GM10248 (cell line): ENCODE measurements around the gene GNPAT.

Source experiments
- CTCF ChIA-PET: fragments of 300-600 bp; sonication (Branson Sonifier 250); formaldehyde crosslinking; extraction: SDS; loops from one replicate; lab custom pipeline; 2021; ENCODE audit warnings: antibody characterized with exemption; lab: Yijun Ruan, JAX
- POLR2A ChIA-PET: fragments of 350-650 bp; sonication (Branson Sonifier 250); formaldehyde crosslinking; extraction: SDS; loops from one replicate; lab custom pipeline; 2020; ENCODE audit warnings: antibody characterized with exemption; lab: Yijun Ruan, JAX
- DNase-seq: peaks from one replicate; pipeline ENCODE4 v3.0.0; 2012; ENCODE audit errors: extremely low spot score
- TF ChIP-seq, protein P1 (sequence below): IDR thresholded peaks from 2 replicates; pipeline ENCODE4 v1.5.1; 2012; ENCODE audit warnings: mild to moderate bottlenecking, low read depth; ENCODE audit errors: extremely low read depth, missing control alignments, control extremely low read depth

Gene GNPAT

DNA sequence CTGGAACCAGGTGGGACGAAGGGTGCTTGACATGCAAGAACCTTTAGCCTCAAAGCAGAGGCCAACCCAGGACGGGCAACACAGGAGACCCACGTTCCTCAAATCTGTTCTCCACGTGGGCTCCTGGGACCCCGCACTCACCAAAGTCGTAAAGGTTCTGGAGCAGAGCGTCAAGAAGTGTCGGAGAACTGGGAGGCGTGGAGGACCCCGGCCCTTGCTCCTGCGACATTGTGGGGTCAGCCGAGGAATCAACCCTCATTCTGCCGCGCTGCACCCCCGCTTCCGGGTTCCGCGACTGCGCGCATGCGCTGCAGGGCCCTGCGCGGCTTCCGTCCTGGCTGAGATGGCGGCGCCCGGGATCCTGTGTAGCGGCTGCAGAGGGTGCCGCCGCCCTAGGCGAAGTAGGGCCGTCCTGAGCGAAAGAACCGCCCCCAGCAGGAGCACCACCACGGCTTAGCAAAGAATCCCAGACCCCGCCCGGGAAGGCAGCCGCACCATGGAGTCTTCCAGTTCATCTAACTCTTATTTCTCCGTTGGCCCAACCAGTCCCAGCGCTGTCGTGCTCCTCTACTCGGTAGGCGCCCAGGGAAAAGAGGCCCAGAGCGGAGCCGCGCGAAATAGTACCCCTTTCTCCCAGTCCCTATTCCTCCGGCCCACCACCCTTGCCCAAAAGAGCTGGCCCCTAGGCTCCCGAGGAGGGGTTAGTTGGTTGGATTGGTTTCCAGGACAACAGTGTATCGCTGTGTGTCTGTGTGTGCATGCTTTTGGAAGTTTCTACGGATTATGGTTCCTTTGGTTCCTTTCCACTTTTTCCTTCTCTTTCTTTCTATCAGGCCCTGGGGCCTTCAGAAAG is at the start of gene GNPAT:
TSS of gene GNPAT (plus strand) at position 330 of the 853 bp plus-strand sequence. CDS start at position 497, 167 bp downstream.
- peak; percentile 95 for DNase-seq
- TF ChIP-seq, protein P1, sequence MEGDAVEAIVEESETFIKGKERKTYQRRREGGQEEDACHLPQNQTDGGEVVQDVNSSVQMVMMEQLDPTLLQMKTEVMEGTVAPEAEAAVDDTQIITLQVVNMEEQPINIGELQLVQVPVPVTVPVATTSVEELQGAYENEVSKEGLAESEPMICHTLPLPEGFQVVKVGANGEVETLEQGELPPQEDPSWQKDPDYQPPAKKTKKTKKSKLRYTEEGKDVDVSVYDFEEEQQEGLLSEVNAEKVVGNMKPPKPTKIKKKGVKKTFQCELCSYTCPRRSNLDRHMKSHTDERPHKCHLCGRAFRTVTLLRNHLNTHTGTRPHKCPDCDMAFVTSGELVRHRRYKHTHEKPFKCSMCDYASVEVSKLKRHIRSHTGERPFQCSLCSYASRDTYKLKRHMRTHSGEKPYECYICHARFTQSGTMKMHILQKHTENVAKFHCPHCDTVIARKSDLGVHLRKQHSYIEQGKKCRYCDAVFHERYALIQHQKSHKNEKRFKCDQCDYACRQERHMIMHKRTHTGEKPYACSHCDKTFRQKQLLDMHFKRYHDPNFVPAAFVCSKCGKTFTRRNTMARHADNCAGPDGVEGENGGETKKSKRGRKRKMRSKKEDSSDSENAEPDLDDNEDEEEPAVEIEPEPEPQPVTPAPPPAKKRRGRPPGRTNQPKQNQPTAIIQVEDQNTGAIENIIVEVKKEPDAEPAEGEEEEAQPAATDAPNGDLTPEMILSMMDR = no peak
- POLR2A ChIA-PET = interaction anchor here (0.7 kb wide), 1 partner anchor 327 kb away, joined by 3 read pairs; no protein-coding TSS in a partner anchor
- CTCF ChIA-PET = interaction anchor here (1.0 to 1.5 kb wide), 3 partner anchors 9 to 31 kb away, joined by 3 to 7 read pairs (median 3); no protein-coding TSS in a partner anchor

DNA sequence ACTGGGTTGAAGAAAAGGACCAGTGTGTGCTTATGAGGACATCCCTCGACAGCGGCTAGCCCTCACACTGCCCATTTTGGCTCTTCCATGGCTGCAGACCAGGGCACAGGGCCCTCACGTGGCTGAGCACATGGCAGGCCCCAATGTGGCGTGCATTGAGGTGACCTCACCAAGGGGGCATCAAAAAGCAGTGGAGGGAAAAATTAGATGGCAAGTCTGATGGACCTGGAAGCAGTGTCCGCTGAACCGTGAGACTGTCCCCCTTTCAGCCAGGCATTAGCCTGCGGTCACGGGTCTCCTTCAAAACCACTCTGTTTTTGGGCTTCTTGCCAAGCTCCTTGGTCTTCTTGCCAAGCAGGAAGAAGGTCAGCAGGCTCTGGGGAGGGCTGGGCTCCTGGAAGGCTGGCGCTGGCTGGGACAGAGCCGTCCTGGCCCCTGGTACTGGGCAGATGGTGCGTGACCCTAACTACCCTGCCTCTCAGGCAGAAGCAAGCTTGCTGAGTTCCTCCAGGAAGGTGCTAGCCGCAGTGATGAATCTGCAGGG is 48.3 kb upstream of the GNPAT start:
- ChIA-PET CTCF (interaction anchor here (0.8 to 1.3 kb wide), 2 partner anchors 10 to 100 kb away, joined by 3 read pairs; no protein-coding TSS in a partner anchor), POLR2A (no interaction called here)
- no peak for DNase-seq
- TF ChIP-seq, protein P1 = no peak

DNA sequence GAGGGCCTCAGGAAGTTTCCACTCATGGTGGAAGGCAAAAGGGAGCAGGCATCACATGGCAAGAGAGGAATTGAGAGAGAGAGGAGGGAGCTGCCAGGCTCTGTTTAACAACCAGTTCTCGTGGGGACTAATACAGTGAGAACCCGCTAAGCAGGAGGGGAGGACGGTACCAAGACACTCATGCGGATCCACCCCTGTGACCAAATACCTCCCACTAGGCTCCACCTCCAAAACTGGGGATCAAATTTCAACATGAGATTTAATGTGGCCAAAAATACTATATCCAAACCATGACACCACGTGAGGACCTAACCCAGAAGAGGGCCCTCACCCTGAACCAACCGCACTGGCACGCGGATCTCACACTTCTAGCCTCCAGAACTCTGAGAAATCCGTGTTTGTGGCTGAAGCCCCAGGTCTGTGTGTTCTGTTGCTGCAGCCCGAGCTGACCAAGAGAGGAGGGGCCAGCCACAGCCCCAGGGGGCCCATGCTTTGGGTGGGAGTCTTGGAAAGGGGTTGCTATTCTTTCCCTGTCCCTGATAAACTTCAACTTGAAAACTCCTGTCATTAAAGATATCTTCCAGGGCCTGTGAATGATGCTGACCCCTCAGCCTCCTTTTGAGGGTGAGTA is 47.2 kb upstream of the GNPAT start:
- POLR2A ChIA-PET = no interaction called here

DNA sequence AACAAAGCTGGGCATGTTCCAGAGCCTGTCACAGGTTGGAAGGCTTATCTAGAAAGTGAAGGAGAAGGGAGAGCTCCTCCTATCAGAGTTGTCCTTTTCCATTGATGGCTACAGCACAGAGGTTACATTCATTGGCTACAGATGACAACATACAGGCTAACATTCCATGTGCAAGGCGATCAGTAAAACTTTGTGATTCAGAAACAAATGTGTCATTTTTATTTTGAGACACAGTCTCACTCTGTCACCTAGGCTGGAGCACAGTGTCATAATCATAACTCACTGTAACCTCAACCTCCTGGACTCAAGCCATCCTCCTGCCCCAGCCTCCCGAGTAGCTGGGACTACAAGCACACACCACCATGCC is 46.6 kb upstream of the GNPAT start:
- ChIA-PET POLR2A (no interaction called here), CTCF (interaction anchor here (1.4 kb wide), 1 partner anchor 12 kb away, joined by 4 read pairs; no protein-coding TSS in a partner anchor)
- DNase-seq = no peak
- TF ChIP-seq, protein P1 = no peak

More for the DNA sequence above, 47.2 kb upstream of the GNPAT start:
- CTCF ChIA-PET = no interaction called here
- no peak for DNase-seq
- TF ChIP-seq, protein P1 = no peak

DNA sequence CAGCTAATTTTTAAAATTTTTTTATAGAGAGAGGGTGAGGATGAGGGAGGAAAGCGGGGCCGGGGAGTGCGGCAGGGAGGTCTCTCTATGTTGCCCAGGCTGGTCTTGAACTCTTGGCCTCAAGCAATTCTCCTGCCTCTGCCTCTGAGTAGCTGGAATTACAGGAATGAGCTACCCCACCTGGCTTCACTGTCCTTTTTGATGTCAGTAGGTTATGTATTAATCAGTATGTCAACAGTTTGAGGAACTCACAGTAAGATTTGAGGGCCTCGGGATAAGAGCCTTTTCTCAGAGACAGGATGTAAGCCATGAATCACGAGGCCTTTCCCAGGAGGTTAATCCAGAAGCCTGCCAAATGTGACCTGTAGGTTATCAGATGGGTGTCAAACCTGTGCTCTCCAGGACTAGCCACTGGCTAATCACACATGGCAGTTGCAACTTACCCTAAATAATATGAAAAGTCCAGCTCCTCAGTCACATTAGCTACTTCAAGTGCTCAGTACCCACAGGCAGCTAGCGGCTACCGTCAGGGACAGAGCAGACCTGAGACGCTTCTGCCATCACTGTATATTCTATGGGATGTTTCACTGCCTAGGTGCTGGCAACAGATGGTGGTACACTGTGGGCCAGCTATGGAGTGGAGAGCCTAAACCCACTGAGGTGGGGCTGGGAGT is 46.0 kb upstream of the GNPAT start:
- no peak for DNase-seq
- TF ChIP-seq, protein P1 = no peak
- ChIA-PET POLR2A (no interaction called here), CTCF (interaction anchor here (0.6 to 1.4 kb wide), 2 partner anchors 12 to 66 kb away, joined by 3 to 4 read pairs; no protein-coding TSS in a partner anchor)
